ENCODE results near the gene PKIG. TPM values are rescaled to one million over a fixed set of nuclear protein-coding genes. Genes with fewer than 3 reads are reported as not detected.

Gene PKIG
- total and polyA plus RNA-seq, 10 of the 15 experiments (the other 5 are each of a cell fraction or from before 2014, with no cell fraction given): 5.7 to 82.3 (median 39.7) TPM

DNA sequence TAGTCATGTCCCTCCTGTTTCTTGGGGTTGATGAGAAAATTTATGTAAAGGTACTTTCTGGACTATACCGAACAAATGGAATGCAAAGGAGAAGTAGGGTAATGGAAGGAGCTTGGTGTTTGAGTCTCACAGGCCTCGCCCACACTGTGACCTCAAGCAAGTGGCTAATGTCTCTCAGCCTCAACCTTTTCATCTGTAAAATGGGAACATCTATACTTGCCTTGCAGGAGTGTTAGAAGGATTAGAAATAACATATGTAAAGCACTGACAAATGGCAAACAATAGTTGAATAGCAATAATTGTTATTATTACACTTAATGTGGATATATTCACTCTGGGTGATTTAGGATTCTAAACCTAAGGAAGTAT is 8.9 kb upstream of the PKIG start:
- Histone ChIP-seq H3K4me3 (no peak overlapping the region), H3K36me3 (ENCODE audit: control insufficient read depth in 2 of 2, insufficient read depth in 2 of 2, low read length in 1 of 2) (no peaks in the 10 kb centered on the region), H3K4me1 (ENCODE audit: control insufficient read depth, insufficient read depth, low read length) (peaks cover 8% of the 10 kb centered on the region), H4K20me1 (ENCODE audit: control insufficient read depth, insufficient read depth) (no peaks in the 10 kb centered on the region), H3K27ac (ENCODE audit: control insufficient read depth, insufficient read depth) (no peak overlapping the region), H3K9ac (ENCODE audit: control insufficient read depth, insufficient read depth, low read length) (no peak overlapping the region), H3K79me2 (ENCODE audit: control insufficient read depth, insufficient read depth, low read length) (no peaks in the 10 kb centered on the region), H3K27me3 (replicated peaks in 1 of 2; ENCODE audit: control insufficient read depth in 2 of 2, insufficient read depth in 2 of 2, low read length in 1 of 2) (no peaks in the 10 kb centered on the region), H3K9me3 (replicated peaks; ENCODE audit: control insufficient read depth, insufficient read depth, low read length) (no peaks in the 10 kb centered on the region), H2AFZ (ENCODE audit: control insufficient read depth, low read depth, low read length) (no peak overlapping the region), H3K4me2 (ENCODE audit: control insufficient read depth, insufficient read depth) (no peak overlapping the region)
- 71% methylated on average over 2 of the region's 2 CpGs for WGBS (ENCODE audit: insufficient coverage, insufficient replicate concordance, low lambda C conversion rate, missing lambda C conversion rate)
- POLR2A ChIA-PET: no interaction called here
- in situ Hi-C loops (cut with MboI): no loop called here
- ATAC-seq: no peak
- no peak for TF ChIP-seq EP300 (IDR thresholded peaks at IDR 0.05; ENCODE audit: borderline replicate concordance in 1 of 2, control insufficient read depth in 1 of 2, low read depth in 2 of 2, low read length in 2 of 2)
- TF ChIP-seq ZNF24 (IDR thresholded peaks at IDR 0.05): no peak
- no peak for TF ChIP-seq HDGF (IDR thresholded peaks at IDR 0.05)
- TF ChIP-seq, protein P1, sequence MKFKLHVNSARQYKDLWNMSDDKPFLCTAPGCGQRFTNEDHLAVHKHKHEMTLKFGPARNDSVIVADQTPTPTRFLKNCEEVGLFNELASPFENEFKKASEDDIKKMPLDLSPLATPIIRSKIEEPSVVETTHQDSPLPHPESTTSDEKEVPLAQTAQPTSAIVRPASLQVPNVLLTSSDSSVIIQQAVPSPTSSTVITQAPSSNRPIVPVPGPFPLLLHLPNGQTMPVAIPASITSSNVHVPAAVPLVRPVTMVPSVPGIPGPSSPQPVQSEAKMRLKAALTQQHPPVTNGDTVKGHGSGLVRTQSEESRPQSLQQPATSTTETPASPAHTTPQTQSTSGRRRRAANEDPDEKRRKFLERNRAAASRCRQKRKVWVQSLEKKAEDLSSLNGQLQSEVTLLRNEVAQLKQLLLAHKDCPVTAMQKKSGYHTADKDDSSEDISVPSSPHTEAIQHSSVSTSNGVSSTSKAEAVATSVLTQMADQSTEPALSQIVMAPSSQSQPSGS (IDR thresholded peaks at IDR 0.05; ENCODE audit: low read length): no peak
- TF ChIP-seq PAX5 (IDR thresholded peaks at IDR 0.05; ENCODE audit: borderline replicate concordance, low read depth, low read length): no peak
- no peak for TF ChIP-seq POLR2AphosphoS5 (IDR thresholded peaks at IDR 0.05; ENCODE audit: low read length)
- TF ChIP-seq PAX8 (IDR thresholded peaks at IDR 0.05): no peak
- TF ChIP-seq LARP7 (IDR thresholded peaks at IDR 0.05): no peak
- no peak for TF ChIP-seq HCFC1 (IDR thresholded peaks at IDR 0.05; ENCODE audit: low read length)
- no peak for TF ChIP-seq NBN (IDR thresholded peaks at IDR 0.05)
- TF ChIP-seq SREBF2 (IDR thresholded peaks at IDR 0.05; ENCODE audit: low read length): no peak
- TF ChIP-seq, protein P2, sequence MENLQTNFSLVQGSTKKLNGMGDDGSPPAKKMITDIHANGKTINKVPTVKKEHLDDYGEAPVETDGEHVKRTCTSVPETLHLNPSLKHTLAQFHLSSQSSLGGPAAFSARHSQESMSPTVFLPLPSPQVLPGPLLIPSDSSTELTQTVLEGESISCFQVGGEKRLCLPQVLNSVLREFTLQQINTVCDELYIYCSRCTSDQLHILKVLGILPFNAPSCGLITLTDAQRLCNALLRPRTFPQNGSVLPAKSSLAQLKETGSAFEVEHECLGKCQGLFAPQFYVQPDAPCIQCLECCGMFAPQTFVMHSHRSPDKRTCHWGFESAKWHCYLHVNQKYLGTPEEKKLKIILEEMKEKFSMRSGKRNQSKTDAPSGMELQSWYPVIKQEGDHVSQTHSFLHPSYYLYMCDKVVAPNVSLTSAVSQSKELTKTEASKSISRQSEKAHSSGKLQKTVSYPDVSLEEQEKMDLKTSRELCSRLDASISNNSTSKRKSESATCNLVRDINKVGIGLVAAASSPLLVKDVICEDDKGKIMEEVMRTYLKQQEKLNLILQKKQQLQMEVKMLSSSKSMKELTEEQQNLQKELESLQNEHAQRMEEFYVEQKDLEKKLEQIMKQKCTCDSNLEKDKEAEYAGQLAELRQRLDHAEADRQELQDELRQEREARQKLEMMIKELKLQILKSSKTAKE (IDR thresholded peaks at IDR 0.05; ENCODE audit: low read depth, poor library complexity, severe bottlenecking): no peak
- no peak for TF ChIP-seq RUNX3 (IDR thresholded peaks at IDR 0.05; ENCODE audit: low read length)
- TF ChIP-seq FOXM1 (IDR thresholded peaks at IDR 0.05; ENCODE audit: low read depth, low read length): no peak
- TF ChIP-seq NR2C2 (IDR thresholded peaks at IDR 0.05; ENCODE audit: borderline replicate concordance, control insufficient read depth, insufficient read length, low read depth): no peak
- TF ChIP-seq, protein P3, sequence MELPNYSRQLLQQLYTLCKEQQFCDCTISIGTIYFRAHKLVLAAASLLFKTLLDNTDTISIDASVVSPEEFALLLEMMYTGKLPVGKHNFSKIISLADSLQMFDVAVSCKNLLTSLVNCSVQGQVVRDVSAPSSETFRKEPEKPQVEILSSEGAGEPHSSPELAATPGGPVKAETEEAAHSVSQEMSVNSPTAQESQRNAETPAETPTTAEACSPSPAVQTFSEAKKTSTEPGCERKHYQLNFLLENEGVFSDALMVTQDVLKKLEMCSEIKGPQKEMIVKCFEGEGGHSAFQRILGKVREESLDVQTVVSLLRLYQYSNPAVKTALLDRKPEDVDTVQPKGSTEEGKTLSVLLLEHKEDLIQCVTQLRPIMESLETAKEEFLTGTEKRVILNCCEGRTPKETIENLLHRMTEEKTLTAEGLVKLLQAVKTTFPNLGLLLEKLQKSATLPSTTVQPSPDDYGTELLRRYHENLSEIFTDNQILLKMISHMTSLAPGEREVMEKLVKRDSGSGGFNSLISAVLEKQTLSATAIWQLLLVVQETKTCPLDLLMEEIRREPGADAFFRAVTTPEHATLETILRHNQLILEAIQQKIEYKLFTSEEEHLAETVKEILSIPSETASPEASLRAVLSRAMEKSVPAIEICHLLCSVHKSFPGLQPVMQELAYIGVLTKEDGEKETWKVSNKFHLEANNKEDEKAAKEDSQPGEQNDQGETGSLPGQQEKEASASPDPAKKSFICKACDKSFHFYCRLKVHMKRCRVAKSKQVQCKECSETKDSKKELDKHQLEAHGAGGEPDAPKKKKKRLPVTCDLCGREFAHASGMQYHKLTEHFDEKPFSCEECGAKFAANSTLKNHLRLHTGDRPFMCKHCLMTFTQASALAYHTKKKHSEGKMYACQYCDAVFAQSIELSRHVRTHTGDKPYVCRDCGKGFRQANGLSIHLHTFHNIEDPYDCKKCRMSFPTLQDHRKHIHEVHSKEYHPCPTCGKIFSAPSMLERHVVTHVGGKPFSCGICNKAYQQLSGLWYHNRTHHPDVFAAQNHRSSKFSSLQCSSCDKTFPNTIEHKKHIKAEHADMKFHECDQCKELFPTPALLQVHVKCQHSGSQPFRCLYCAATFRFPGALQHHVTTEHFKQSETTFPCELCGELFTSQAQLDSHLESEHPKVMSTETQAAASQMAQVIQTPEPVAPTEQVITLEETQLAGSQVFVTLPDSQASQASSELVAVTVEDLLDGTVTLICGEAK (IDR thresholded peaks at IDR 0.05; ENCODE audit: borderline replicate concordance): no peak
- no peak for TF ChIP-seq KDM1A (IDR thresholded peaks at IDR 0.05; ENCODE audit: borderline replicate concordance)
- TF ChIP-seq HDAC6 (IDR thresholded peaks at IDR 0.05; ENCODE audit: unreplicated experiment): no peak
- TF ChIP-seq CREM (IDR thresholded peaks at IDR 0.05; ENCODE audit: low read depth): no peak
- no peak for DNase-seq (ENCODE audit: low read depth, low spot score)
- intact Hi-C loops (cut with micrococcal nuclease; ENCODE audit: unreplicated experiment): no loop called here
- CTCF ChIA-PET: interaction anchor here (0.8 to 9.0 kb wide), 4 partner anchors 9 to 110 kb away, joined by 3 to 158 read pairs (median 6); no protein-coding TSS in a partner anchor
- no peak for FAIRE-seq
- SMC1A ChIA-PET (ENCODE audit: uncharacterized antibody, unreplicated experiment): interaction anchor here (0.8 to 5.8 kb wide), 6 partner anchors 16 to 110 kb away, joined by 3 to 85 read pairs (median 18); no protein-coding TSS in a partner anchor
- RAD21 ChIA-PET (ENCODE audit: unreplicated experiment): interaction anchor here (1.0 to 1.6 kb wide), 4 partner anchors 24 to 72 kb away, joined by 3 to 4 read pairs (median 3); no protein-coding TSS in a partner anchor
- no TSS peak for BruUV-seq (replicated peaks)
